ENCODE measurements around the gene KRT78.
"Not testable (repeated sequence)": the region's sequence is repeated elsewhere in the genome, so short reads cannot be mapped to it uniquely, and the experiment has no call there.

Gene KRT78

GRCh38 chr12:52870361-52871290 lies 21.8 kb upstream of the KRT78 start:
- Histone ChIP-seq H3K27me3 (ENCODE audit: insufficient read depth, low read length) (peaks cover 22% of the 10 kb centered on the region), H3K27ac (ENCODE audit: low read depth, low read length) (no peak overlapping the region), H3K9me3 (ENCODE audit: insufficient read depth, low read depth, low read length) (no peaks in the 10 kb centered on the region), H3K4me1 (ENCODE audit: insufficient read depth, low read length) (peaks cover 2% of the 10 kb centered on the region; the same call in 1 of the 2 replicates), H3K36me3 (ENCODE audit: insufficient read depth, low read length) (no peaks in the 10 kb centered on the region), H3K4me3 (ENCODE audit: low read length) (no peak overlapping the region), H3K9ac (ENCODE audit: low read depth, low read length) (no peak overlapping the region)
- WGBS = 44% methylated on average over 14 of the region's 14 CpGs

GRCh38 chr12:52867642-52868041 lies 18.8 kb upstream of the KRT78 start:
- no peak overlapping the region for H3K4me3 ChIP-seq (ENCODE audit: low read length)
- H3K36me3 ChIP-seq (ENCODE audit: insufficient read depth, low read length) = no peaks in the 10 kb centered on the region
- H3K9me3 ChIP-seq (ENCODE audit: insufficient read depth, low read depth, low read length) = no peaks in the 10 kb centered on the region
- no peaks in the 10 kb centered on the region for H3K27me3 ChIP-seq (ENCODE audit: insufficient read depth, low read length)
- H3K4me1 ChIP-seq (ENCODE audit: insufficient read depth, low read length) = peaks cover 2% of the 10 kb centered on the region; the same call in 1 of the 2 replicates
- WGBS = 70% methylated on average over 9 of the region's 9 CpGs
- no peak overlapping the region for H3K27ac ChIP-seq (ENCODE audit: low read depth, low read length)
- no peak overlapping the region for H3K9ac ChIP-seq (ENCODE audit: low read depth, low read length)

- 95% methylated on average over 4 of the region's 5 CpGs for WGBS
- no peak overlapping the region for H3K4me3 ChIP-seq (ENCODE audit: low read length)
These were observed 18.4 kb upstream of the KRT78 start for GRCh38 chr12:52867152-52867551.

GRCh38 chr12:52865090-52865944 lies 16.5 kb upstream of the KRT78 start:
- WGBS = 53% methylated on average over 10 of the region's 10 CpGs
- Histone ChIP-seq H3K27me3 (ENCODE audit: insufficient read depth, low read length) (no peaks in the 10 kb centered on the region), H3K4me3 (ENCODE audit: low read length) (no peak overlapping the region), H3K9me3 (ENCODE audit: insufficient read depth, low read depth, low read length) (no peaks in the 10 kb centered on the region), H3K36me3 (ENCODE audit: insufficient read depth, low read length) (no peaks in the 10 kb centered on the region), H3K27ac (ENCODE audit: low read depth, low read length) (no peak overlapping the region), H3K9ac (ENCODE audit: low read depth, low read length) (no peak overlapping the region), H3K4me1 (ENCODE audit: insufficient read depth, low read length) (no peaks in the 10 kb centered on the region)

More at GRCh38 chr12:52867152-52867551, 18.4 kb upstream of the KRT78 start:
- Histone ChIP-seq H3K27ac (ENCODE audit: low read depth, low read length) (no peak overlapping the region), H3K9ac (ENCODE audit: low read depth, low read length) (no peak overlapping the region), H3K4me1 (ENCODE audit: insufficient read depth, low read length) (peaks cover 2% of the 10 kb centered on the region; the same call in 1 of the 2 replicates), H3K36me3 (ENCODE audit: insufficient read depth, low read length) (no peaks in the 10 kb centered on the region), H3K27me3 (ENCODE audit: insufficient read depth, low read length) (no peaks in the 10 kb centered on the region), H3K9me3 (ENCODE audit: insufficient read depth, low read depth, low read length) (no peaks in the 10 kb centered on the region)

- H3K9ac ChIP-seq (ENCODE audit: low read depth, low read length) = no peak overlapping the region
- WGBS = 77% methylated on average over 2 of the region's 2 CpGs
- H3K27ac ChIP-seq (ENCODE audit: low read depth, low read length) = no peak overlapping the region
- no peak overlapping the region for H3K4me3 ChIP-seq (ENCODE audit: low read length)
- no peaks in the 10 kb centered on the region for H3K36me3 ChIP-seq (ENCODE audit: insufficient read depth, low read length)
- no peaks in the 10 kb centered on the region for H3K9me3 ChIP-seq (ENCODE audit: insufficient read depth, low read depth, low read length)
- no peaks in the 10 kb centered on the region for H3K27me3 ChIP-seq (ENCODE audit: insufficient read depth, low read length)
- no peaks in the 10 kb centered on the region for H3K4me1 ChIP-seq (ENCODE audit: insufficient read depth, low read length)
These were observed 13.2 kb upstream of the KRT78 start for GRCh38 chr12:52862023-52862422.

- Histone ChIP-seq H3K4me1 (ENCODE audit: insufficient read depth, low read length) (no peaks in the 10 kb centered on the region), H3K27ac (ENCODE audit: low read depth, low read length) (no peak overlapping the region), H3K4me3 (ENCODE audit: low read length) (no peak overlapping the region), H3K9me3 (ENCODE audit: insufficient read depth, low read depth, low read length) (no peaks in the 10 kb centered on the region), H3K27me3 (ENCODE audit: insufficient read depth, low read length) (no peaks in the 10 kb centered on the region), H3K9ac (ENCODE audit: low read depth, low read length) (no peak overlapping the region), H3K36me3 (ENCODE audit: insufficient read depth, low read length) (no peaks in the 10 kb centered on the region)
- 95% methylated on average over 7 of the region's 7 CpGs for WGBS
These were observed 12.7 kb upstream of the KRT78 start for GRCh38 chr12:52861511-52861910.

- H3K9ac ChIP-seq (ENCODE audit: low read depth, low read length) = no peak overlapping the region
- no peak overlapping the region for H3K27ac ChIP-seq (ENCODE audit: low read depth, low read length)
- WGBS = 63% methylated on average over 1 of the region's 6 CpGs
These were observed 11.5 kb upstream of the KRT78 start for GRCh38 chr12:52860102-52860823.

GRCh38 chr12:52857500-52857899 lies 8.7 kb upstream of the KRT78 start:
- 94% methylated on average over 2 of the region's 3 CpGs for WGBS
- Histone ChIP-seq H3K27ac (ENCODE audit: low read depth, low read length) (no peak overlapping the region), H3K27me3 (ENCODE audit: insufficient read depth, low read length) (no peaks in the 10 kb centered on the region), H3K9ac (ENCODE audit: low read depth, low read length) (no peak overlapping the region), H3K9me3 (ENCODE audit: insufficient read depth, low read depth, low read length) (no peaks in the 10 kb centered on the region), H3K4me3 (ENCODE audit: low read length) (no peak overlapping the region), H3K4me1 (ENCODE audit: insufficient read depth, low read length) (no peaks in the 10 kb centered on the region), H3K36me3 (ENCODE audit: insufficient read depth, low read length) (no peaks in the 10 kb centered on the region)

More at GRCh38 chr12:52860102-52860823, 11.5 kb upstream of the KRT78 start:
- H3K4me3 ChIP-seq (ENCODE audit: low read length) = no peak overlapping the region
- no peaks in the 10 kb centered on the region for H3K27me3 ChIP-seq (ENCODE audit: insufficient read depth, low read length)
- H3K9me3 ChIP-seq (ENCODE audit: insufficient read depth, low read depth, low read length) = no peaks in the 10 kb centered on the region
- H3K36me3 ChIP-seq (ENCODE audit: insufficient read depth, low read length) = no peaks in the 10 kb centered on the region
- no peaks in the 10 kb centered on the region for H3K4me1 ChIP-seq (ENCODE audit: insufficient read depth, low read length)

- Histone ChIP-seq H3K9ac (ENCODE audit: low read depth, low read length) (no peak overlapping the region), H3K9me3 (ENCODE audit: insufficient read depth, low read depth, low read length) (no peaks in the 10 kb centered on the region), H3K27me3 (ENCODE audit: insufficient read depth, low read length) (no peaks in the 10 kb centered on the region), H3K4me3 (ENCODE audit: low read length) (no peak overlapping the region), H3K27ac (ENCODE audit: low read depth, low read length) (no peak overlapping the region), H3K4me1 (ENCODE audit: insufficient read depth, low read length) (no peaks in the 10 kb centered on the region), H3K36me3 (ENCODE audit: insufficient read depth, low read length) (no peaks in the 10 kb centered on the region)
- WGBS = 94% methylated on average over 3 of the region's 3 CpGs
These were observed 8.0 kb upstream of the KRT78 start for GRCh38 chr12:52856787-52857186.

- H3K27me3 ChIP-seq (ENCODE audit: insufficient read depth, low read length); H3K36me3 ChIP-seq (ENCODE audit: insufficient read depth, low read length); H3K4me3 ChIP-seq (ENCODE audit: low read length); H3K9ac ChIP-seq (ENCODE audit: low read depth, low read length); H3K27ac ChIP-seq (ENCODE audit: low read depth, low read length); H3K4me1 ChIP-seq (ENCODE audit: insufficient read depth, low read length); H3K9me3 ChIP-seq (ENCODE audit: insufficient read depth, low read depth, low read length): not testable (repeated sequence)
- WGBS = 88% methylated on average over 1 of the region's 2 CpGs
These were observed 7.3 kb upstream of the KRT78 start for GRCh38 chr12:52856077-52856476.

Data from HUES64 (cell line).